Measurements from ENCODE around the gene OR8I2. TPM values are rescaled to one million over a fixed set of nuclear protein-coding genes. Genes with fewer than 3 reads are reported as not detected.
"Not testable (repeated sequence)": the region's sequence is repeated elsewhere in the genome, so short reads cannot be mapped to it uniquely, and the experiment has no call there.

The OR8I2 gene
- not detected for polyA plus RNA-seq (ENCODE audit: insufficient read length in 3 of 3)
- long read RNA-seq, donor 1: 0 reads
- long read RNA-seq, donor 2: 0 reads
- long read RNA-seq, donor 3: 0 reads
- long read RNA-seq, donor 4: 0 reads
- long read RNA-seq, donor 5: 0 reads
- long read RNA-seq, donor 6: 0 reads
- long read RNA-seq, donor 7: 0 reads
- long read RNA-seq, donor 8: 0 reads
- long read RNA-seq, donor 9: 0 reads
- long read RNA-seq, donor 10: 0 reads
- long read RNA-seq, donor 11: 0 reads
- long read RNA-seq, donor 12: 0 reads
- long read RNA-seq, donor 13: 0 reads
- long read RNA-seq, donor 14: 0 reads
- long read RNA-seq, donor 15: 0 reads
- long read RNA-seq, donor 16: 0 reads

DNA sequence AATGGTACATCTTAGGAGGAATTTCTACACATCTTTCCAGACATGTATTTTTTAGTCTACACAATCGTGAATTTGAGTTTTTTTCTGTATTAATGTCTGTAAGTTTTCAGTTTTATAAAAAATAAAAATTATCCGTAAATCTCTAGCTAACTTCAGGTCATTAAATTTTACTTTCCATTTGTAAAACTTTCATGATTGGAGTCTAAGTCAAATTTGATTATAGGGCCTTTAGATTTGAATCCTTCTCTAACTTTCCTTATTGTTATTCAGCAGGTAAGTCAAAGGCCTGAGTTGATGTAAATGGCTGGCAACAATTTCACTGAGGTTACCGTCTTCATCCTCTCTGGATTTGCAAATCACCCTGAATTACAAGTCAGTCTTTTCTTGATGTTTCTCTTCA, at the start of gene OR8I2:
TSS of gene OR8I2 (plus strand) at position 301 of the 400 bp plus-strand sequence. CDS start at position 301, 0 bp downstream.
- no peak for DNase-seq

DNA sequence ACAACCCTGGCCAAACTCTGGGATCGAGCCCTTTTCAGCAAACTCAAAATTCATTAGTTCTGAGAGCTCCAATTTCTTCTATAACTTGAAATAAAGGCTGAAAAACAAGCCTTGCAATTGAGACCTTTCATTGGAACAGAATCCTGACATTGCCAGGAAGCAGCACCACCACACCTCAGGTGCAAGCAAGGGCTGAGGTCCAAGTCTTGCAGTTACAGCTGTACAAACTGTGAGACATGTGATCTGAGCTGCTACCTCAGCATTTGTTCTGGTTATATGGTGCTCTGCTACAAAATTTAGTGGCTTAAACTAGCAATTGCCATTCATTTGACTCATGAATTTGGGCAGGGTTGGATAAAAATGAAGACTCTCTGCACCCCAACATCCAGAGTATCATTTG, 47.6 kb upstream of the OR8I2 start:
- DNase-seq: no peak

GRCh38 chr11:56048480-56048879, 44.6 kb upstream of the OR8I2 start:
- DNase-seq: no peak

GRCh38 chr11:56049487-56049886, 43.6 kb upstream of the OR8I2 start:
- no peak for DNase-seq

GRCh38 chr11:56056366-56056765, 36.7 kb upstream of the OR8I2 start:
- not testable (repeated sequence) for DNase-seq

GRCh38 chr11:56057661-56058237, 35.4 kb upstream of the OR8I2 start:
- not testable (repeated sequence) for DNase-seq

DNA sequence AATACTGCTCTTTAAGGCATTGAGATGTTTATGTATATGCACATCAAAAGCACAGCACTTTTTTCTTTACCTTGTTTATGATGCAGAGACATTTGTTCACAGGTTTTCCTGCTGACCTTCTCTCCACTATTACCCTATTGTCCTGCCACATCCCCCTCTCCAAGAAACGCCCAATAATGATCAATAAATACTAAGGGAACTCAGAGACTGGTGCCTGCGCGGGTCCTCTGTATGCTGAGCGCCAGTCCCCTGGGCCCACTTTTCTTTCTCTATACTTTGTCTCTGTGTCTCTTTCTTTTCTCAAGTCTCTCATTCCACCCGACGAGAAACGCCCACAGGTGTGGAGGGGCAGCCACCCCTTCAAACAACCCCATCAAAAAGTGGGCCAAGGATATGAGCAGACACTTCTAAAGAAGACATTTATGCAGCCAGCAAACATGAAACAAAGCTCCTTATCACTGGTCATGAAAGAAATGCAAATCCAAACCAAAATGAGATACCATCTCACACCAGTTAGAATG, 34.8 kb upstream of the OR8I2 start:
- not testable (repeated sequence) for DNase-seq

GRCh38 chr11:56066980-56067379, 26.1 kb upstream of the OR8I2 start:
- no peak for DNase-seq

GRCh38 chr11:56089697-56090096, 3.4 kb upstream of the OR8I2 start:
- DNase-seq: no peak

- DNase-seq: no peak
These were observed 10.2 kb downstream of the OR8I2 start, which contains the start of gene OR8H2 for GRCh38 chr11:56103210-56103737. Gene OR8H2, plus strand, starts transcription at chr11:56103687. Its CDS starts 1,356 bp downstream, at chr11:56105043.

DNA sequence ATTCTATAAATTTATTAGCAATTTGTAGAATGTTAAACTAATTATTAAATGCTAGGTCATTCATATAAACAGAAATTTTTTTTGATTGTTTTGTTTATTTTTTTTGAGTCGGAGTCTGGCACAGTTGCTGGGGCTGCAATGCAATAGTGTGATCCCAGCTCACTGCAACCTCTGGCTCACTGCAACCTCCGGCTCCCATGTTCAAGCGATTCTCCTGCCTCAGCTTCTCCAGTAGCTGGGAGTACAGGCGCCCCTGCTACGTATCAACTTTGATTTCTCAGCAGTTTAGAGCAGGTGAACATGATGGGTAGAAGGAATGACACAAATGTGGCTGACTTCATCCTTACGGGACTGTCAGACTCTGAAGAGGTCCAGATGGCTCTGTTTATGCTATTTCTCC, 29.0 kb downstream of the OR8I2 start, which contains the start of gene OR8H3:
TSS of gene OR8H3 (plus strand) at position 301 of the 400 bp plus-strand sequence. CDS start at position 301, 0 bp downstream.
- no peak for DNase-seq

GRCh38 chr11:56140151-56140661, 47.1 kb downstream of the OR8I2 start, which contains the start of gene OR8J3:
Gene OR8J3, minus strand, starts transcription at chr11:56140201. Its CDS starts 2,483 bp downstream, at chr11:56137718.
- no peak for DNase-seq

DNA sequence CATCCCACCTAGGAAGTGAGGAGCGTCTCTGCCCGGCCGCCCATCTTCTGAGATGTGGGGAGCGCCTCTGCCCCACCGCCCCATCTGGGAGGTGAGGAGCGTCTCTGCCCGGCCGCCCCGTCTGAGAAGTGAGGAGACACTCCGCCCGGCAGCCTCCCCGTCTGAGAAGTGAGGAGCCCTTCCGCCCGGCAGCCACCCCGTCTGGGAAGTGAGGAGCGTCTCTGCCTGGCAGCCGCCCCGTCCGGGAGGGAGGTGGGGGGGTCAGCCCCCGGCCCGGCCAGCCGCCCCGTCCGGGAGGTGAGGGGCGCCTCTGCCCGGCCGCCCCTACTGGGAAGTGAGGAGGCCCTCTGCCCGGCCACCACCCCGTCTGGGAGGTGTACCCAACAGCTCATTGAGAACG, 50.6 kb downstream of the OR8I2 start:
- not testable (repeated sequence) for DNase-seq

Other genes with a start within 250 kb of the OR8I2 start
- not detected for gene TRIM51, start 210.0 kb upstream of the OR8I2 start, polyA plus RNA-seq (ENCODE audit: insufficient read length in 3 of 3)
- not detected for gene OR5W2, start 178.7 kb upstream of the OR8I2 start, polyA plus RNA-seq (ENCODE audit: insufficient read length in 3 of 3)
- not detected for gene OR5I1, start 156.9 kb upstream of the OR8I2 start, polyA plus RNA-seq (ENCODE audit: insufficient read length in 3 of 3)
- not detected for gene OR10AG1, start 123.4 kb upstream of the OR8I2 start, polyA plus RNA-seq (ENCODE audit: insufficient read length in 3 of 3)
- gene OR5F1, start 98.7 kb upstream of the OR8I2 start, polyA plus RNA-seq (ENCODE audit: insufficient read length in 3 of 3): not detected
- under 1 TPM in 2 of 3 donors, not detected in 1; 0.06 to 0.09 TPM for gene OR5AS1, start 65.7 kb upstream of the OR8I2 start, polyA plus RNA-seq (ENCODE audit: insufficient read length in 3 of 3)
- gene OR8H2, start 10.4 kb downstream of the OR8I2 start, polyA plus RNA-seq (ENCODE audit: insufficient read length in 3 of 3): under 1 TPM in 1 of 3 donors, not detected in 2; 0.05 TPM
- gene OR8H3, start 29.1 kb downstream of the OR8I2 start, polyA plus RNA-seq (ENCODE audit: insufficient read length in 3 of 3): not detected
- not detected for gene OR8J3, start 46.9 kb downstream of the OR8I2 start, polyA plus RNA-seq (ENCODE audit: insufficient read length in 3 of 3)
- gene OR8K5, start 67.0 kb downstream of the OR8I2 start, polyA plus RNA-seq (ENCODE audit: insufficient read length in 3 of 3): not detected
- not detected for gene OR5J2, start 83.3 kb downstream of the OR8I2 start, polyA plus RNA-seq (ENCODE audit: insufficient read length in 3 of 3)
- gene OR5T2, start 140.9 kb downstream of the OR8I2 start, polyA plus RNA-seq (ENCODE audit: insufficient read length in 3 of 3): not detected
- gene OR5T3, start 158.9 kb downstream of the OR8I2 start, polyA plus RNA-seq (ENCODE audit: insufficient read length in 3 of 3): not detected
- not detected for gene OR5T1, start 180.8 kb downstream of the OR8I2 start, polyA plus RNA-seq (ENCODE audit: insufficient read length in 3 of 3)
- gene OR8H1, start 198.9 kb downstream of the OR8I2 start, polyA plus RNA-seq (ENCODE audit: insufficient read length in 3 of 3): not detected
- not detected for gene OR8K3, start 221.8 kb downstream of the OR8I2 start, polyA plus RNA-seq (ENCODE audit: insufficient read length in 3 of 3)